GM18499 (cell line): ENCODE data around the gene TNFRSF12A.

ENCODE experiments used
- ATAC-seq: cut with Tn5 transposase; IDR thresholded peaks from one replicate; pipeline ENCODE4 v1.9.1; 2021; ENCODE audit warnings: moderate number of reproducible peaks; ENCODE audit not compliant: insufficient read depth, unreplicated experiment

Gene TNFRSF12A

DNA sequence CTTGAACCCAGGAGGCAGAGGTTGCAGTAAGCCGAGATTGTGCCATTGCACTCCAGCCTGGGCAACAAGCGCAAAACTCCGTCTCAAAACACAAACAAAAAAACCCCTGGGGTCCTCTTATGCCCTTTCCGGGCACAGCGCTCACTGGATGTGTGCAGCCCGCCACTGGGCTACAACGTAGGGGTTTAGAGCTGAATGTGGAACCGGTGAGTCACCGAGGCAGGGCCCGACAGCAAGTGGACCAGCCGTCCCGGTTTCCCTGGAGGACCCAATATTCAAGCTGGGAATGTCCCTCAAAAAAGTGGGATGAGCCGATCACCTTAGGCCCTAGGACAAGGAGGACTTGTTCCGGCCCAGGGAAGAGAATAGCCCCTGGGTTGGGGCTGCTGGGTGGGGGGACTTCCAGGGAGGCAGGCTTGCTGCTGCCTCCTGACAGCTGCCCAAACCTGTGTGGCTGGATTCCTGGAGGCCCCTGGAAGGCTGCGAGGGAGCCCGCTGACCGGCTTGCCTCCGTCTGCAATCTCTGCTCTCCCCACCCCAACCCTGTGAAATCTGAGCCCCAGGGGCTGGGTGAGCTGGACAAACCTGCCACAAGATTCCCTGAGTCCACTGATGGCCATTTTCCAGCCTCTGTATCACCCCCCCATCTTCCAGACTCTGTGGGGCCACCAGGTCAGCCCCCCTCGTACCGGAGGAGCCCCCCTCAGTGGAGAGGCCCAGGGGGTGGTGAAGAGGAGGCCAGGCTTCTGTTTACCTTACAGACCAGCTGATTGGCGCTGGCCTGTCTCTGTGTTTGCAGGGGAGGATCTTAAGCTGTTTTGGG is 10.4 kb upstream of the TNFRSF12A start:
- no peak for ATAC-seq

DNA sequence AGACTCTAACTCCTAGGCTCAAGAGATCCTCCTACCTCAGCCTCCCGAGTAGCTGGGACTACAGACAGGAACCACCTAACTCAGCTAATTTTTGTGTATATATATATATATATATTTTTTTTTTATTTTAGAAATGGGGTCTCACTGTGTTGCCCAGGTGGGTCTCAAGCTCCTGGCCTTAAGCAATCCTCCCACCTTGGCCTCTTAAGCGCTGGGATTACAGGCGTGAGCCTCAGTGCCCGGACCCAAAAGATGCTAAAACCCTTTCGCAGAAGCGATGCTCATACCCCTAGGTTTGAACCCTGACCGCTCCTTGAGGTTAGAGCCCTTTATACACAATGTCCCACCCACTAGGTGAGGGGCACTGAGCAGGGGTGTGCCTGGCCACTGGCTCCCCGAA is 9.7 kb upstream of the TNFRSF12A start:
- ATAC-seq = no peak

DNA sequence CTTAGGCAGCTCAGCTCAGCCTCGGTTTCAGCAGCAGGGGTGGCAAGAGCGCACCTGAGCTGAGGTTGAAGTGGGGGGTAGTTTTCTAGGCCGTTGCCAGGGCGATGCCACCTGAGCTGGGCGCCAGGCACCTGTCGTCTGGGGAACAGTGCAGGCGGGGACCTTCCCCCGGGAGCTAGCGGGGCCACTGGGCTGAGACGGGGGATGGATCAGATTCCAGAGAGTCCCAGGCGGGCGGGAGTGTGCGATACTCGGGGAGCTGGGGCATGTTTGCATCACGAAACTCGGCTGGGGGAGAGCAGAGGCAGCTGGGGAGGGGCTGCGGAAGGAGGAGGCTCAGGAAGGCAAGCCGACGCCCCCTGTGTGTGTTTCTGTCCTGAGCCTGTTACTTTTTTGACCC is 7.9 kb upstream of the TNFRSF12A start:
- no peak for ATAC-seq

DNA sequence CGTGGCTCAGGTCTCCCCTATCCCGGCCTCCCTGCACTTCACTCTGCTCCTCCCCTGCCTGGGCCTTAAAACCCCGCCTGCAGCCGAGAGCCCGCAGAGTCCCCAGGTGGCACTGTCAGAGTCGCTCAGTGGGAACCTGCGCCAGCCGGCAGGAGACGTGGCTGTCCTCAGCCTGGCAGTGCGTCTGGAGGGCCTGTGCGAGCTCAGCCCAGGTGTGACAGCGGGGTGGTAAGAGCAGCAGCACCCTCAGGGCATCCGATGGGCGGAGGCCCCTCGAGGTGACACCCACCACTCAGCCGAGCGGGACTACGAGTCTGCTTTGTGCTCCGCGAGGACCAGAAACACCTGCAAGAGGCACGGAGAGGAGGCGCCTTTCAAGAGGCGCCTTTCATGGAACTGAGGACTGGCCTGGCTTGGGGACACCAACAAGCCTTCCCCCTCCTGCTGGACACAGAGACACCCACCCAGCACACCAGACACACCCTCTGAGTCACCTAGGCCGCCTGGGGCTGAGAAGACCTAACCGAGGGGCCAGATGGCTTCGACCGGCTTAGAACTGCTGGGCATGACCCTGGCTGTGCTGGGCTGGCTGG is 7.2 kb upstream of the TNFRSF12A start, which contains the start of gene CLDN9:
Gene CLDN9, plus strand, starts transcription at position 96 of the 593 bp plus-strand sequence. Its CDS starts 440 bp downstream, at position 536.
- ATAC-seq = no peak

DNA sequence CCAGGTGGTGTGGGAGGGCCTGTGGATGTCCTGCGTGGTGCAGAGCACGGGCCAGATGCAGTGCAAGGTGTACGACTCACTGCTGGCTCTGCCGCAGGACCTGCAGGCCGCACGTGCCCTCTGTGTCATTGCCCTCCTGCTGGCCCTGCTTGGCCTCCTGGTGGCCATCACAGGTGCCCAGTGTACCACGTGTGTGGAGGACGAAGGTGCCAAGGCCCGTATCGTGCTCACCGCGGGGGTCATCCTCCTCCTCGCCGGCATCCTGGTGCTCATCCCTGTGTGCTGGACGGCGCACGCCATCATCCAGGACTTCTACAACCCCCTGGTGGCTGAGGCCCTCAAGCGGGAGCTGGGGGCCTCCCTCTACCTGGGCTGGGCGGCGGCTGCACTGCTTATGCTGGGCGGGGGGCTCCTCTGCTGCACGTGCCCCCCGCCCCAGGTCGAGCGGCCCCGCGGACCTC is 6.6 kb upstream of the TNFRSF12A start:
- ATAC-seq = no peak

DNA sequence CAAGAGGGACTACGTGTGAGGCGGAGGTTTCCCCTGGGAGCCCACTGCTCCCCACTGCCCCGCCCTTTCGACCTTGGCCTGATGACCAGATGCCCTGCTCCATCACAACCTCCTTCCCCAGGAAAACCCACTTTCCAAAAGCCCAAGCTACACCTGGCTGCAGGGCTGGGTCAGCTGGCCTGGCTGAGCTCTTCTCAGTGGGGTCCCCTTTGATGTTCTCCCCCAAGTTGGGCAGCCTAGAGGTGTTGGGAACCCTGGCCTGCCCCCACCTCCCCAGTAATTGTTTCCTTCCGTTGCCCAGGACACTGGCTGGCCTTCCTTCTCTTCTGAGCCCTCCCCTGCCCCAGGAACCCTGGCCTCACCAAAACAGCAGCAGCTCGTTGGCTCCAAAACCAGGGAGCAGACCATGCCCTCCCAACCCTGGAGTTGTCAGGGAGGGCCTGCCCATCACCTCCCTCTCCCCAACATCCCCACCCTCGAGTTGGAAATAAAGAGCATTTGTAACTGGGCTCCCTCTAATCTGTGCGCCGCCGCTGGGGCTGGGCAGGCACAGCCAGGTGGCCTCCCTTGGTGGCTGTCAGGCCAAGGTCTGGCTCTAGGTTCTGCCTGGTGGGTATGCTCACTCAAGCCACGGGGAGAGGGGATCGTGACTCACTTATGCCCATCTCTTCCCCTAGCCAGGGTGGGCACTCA is 6.0 kb upstream of the TNFRSF12A start:
- no peak for ATAC-seq

DNA sequence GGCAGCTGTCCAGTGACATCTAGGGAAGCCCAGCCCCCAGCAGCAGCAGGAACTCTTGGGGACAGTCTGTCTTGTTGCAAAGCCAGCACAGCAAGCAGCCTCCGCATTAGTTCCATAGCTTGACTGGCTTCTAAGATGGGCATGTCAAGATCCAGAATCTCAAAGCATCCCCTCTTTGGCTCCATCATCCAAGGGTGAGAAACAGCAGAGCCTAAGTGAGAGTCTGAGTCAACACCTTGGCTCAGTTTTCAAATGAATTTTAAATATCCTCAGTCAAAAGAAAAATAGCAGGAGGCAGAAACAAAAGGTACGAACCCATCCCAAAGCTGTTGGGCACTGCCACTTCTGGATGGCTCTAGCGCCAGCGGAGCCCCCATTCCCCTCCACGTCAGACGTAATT is 5.2 kb upstream of the TNFRSF12A start:
- no peak for ATAC-seq

DNA sequence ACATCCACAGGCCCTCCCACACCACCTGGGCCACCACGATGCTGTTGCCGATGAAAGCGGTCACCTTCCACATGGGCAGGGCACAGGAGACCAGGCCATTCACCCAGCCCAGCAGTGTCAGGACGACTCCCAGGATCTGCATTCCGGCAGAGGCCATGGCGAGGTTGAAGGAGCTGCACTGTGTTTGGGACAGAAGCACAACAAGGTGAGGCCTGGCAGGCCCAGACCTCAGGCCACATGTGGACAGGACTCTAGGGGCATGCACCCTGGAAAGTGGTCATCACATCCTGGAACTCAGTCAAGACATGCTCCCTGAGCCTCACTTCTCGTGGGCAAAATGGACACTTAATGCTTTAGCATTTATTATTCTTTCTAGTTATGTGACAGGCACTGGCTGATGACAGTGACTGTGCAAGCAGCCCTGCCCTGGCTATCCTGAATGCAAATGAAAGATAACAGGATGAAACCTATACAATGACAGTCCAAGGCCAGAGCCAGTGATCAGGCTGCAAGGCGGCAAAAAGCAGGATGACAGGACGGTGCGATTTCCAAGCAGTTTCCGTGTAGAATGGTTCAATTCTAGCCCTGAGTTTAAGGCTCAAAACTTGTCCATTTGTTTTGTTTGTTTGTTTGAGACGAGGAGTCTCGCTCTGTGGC is 4.2 kb upstream of the TNFRSF12A start:
- ATAC-seq = no peak

DNA sequence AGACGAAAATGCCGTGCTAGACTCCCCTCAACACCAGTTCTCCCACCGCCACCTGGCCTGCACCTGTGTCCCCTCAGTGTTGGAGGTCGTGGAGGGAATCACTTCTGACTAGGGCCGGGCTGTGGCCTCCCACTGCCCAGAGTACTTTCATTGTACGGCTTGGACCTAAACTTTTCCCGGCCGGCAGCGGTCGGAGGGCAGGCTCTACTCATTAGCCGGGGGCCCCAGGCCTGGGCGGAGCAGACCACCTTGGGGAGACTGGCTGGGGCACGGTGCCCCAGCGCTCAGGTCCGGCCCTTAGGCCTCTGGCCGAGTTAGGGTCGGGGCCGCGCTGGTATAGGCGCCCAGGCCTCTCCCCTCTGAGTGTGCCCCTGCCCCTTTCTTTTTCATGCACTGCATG is 2.8 kb upstream of the TNFRSF12A start:
- no peak for ATAC-seq

DNA sequence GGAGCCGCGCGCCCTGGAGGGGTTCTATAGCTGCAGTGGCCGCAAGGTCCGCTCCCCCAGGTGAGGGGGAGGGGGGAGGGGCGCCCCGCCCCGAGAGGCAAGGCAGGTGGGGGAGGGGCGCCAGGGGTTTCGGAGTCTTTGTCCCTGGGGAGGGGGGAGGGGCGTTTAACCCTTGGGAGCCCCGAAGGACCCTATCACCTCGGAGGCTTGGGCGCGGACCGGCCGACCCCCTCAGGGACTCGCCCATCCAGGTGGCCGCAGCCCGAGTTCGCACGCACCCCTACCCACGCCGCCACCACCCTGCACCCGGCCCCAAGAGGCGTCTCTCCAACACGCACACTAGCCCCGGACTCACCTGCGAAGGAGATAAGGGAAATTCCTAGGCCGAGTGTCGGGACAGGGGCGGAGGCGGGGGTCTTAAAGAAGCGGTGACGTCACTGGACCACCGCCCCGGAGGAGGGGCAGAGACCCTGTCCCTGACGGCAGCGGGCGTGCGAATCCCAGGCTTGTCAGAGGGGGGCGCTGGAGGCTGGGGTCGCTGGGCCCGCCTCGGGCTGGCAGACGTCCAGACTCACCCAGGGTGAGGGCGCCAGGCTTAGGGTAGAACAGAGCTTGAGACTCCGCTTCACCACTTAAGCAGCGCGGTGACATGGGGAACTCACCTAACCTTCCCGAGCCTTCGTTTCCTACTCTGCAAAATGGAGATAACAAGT is 2.2 kb upstream of the TNFRSF12A start, which contains the start of gene CLDN6:
Gene CLDN6, minus strand, starts transcription at position 390 of the 713 bp plus-strand sequence. CDS start 2,162 bp downstream, outside the sequence.
- ATAC-seq = no peak

DNA sequence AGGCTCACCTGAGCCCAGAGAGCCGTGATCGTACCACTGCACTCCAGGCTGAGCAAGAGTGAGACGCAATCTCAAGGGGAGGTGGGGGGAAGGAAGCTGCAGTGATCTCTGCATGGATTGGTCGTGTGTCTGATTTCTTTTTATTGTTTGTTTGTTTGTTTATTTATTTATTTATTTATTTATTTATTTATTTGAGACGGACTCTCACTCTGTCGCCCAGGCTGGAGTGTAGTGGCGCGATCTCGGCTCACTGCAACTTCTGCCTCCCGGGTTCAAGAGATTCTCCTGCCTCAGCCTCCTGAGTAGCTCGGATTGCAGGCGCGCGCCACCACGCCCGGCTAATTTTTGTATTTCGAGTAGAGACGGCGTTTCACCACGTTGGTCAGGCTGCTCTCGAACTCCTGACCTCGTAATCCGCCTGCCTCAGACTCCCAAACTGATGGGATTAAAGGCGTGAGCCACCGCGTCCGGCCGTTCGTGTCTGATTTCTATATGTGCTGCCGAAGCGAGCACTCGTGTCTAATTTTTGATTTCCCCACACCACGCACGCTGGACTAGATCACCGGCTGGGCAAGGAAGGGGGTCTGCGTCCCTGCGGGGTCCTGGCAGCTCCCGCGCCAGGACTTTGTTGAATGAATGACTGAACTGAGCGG is 448 bp upstream of the TNFRSF12A start:
- ATAC-seq = no peak

DNA sequence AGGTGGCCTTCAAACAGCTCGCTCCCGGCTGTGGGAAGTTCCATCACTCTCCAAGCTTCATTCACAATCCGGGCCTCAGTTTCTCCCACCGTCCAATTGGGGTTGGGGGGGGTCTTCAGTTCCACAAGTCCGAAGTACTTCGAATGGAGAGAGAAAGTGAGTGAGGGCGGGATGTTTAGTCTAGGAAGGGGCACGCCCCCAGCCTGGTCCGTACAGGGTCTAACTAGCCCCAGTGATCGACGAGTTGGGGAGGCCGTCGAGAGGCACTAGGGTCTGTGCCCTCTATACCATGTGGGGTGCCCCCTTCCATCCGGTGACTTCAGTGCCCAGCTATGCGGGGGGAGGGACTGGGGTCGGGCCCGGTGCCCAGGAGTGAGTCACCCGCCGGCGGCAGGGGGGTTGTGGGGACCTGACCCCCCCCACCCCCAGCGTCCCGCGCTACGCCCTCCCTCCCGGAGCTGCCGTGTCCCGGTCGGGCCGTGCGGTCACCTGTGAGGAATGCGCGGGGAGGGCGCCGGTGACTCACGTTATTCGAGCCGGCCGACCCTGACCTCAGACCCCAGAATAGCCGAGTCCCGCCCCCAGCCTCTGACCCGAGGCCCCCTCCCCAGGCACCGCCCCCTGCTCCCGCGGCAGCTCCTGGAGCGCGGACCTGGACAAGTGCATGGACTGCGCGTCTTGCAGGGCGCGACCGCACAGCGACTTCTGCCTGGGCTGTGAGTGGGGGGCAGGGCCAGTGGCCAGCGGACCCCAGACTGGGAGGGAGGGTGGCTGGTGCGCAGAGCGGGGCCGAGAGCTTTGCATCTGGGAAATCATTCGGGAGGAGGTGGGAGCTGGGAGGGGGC is 658 bp downstream of the TNFRSF12A start:
- ATAC-seq = no peak

DNA sequence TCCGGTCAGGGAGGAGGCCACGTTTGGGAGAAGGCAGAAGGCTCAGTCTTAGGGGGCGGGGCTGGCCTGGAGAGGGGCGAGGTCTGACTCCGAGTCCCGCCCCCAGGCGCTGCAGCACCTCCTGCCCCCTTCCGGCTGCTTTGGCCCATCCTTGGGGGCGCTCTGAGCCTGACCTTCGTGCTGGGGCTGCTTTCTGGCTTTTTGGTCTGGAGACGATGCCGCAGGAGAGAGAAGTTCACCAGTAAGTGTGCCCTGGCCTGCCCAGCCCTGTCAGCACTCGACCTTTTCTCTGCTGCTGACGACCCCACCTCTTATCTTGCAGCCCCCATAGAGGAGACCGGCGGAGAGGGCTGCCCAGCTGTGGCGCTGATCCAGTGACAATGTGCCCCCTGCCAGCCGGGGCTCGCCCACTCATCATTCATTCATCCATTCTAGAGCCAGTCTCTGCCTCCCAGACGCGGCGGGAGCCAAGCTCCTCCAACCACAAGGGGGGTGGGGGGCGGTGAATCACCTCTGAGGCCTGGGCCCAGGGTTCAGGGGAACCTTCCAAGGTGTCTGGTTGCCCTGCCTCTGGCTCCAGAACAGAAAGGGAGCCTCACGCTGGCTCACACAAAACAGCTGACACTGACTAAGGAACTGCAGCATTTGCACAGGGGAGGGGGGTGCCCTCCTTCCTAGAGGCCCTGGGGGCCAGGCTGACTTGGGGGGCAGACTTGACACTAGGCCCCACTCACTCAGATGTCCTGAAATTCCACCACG is 1.5 kb downstream of the TNFRSF12A start:
- ATAC-seq = no peak

DNA sequence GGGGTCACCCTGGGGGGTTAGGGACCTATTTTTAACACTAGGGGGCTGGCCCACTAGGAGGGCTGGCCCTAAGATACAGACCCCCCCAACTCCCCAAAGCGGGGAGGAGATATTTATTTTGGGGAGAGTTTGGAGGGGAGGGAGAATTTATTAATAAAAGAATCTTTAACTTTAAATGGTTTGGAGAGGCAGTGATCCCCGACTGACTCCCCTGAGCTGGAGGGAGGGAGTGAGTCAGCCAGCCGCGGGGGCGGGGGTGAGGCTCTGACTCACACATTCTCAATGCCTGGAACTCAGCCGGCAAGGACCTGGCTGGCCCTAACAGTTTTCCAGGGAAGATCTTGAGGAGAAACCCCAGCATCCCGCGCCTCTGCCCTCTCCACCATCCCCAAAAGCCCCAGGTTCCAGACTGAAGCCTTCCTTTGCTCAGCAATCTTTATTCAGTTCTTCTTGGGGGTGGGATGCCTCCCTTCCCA is 2.1 kb downstream of the TNFRSF12A start:
- no peak for ATAC-seq

DNA sequence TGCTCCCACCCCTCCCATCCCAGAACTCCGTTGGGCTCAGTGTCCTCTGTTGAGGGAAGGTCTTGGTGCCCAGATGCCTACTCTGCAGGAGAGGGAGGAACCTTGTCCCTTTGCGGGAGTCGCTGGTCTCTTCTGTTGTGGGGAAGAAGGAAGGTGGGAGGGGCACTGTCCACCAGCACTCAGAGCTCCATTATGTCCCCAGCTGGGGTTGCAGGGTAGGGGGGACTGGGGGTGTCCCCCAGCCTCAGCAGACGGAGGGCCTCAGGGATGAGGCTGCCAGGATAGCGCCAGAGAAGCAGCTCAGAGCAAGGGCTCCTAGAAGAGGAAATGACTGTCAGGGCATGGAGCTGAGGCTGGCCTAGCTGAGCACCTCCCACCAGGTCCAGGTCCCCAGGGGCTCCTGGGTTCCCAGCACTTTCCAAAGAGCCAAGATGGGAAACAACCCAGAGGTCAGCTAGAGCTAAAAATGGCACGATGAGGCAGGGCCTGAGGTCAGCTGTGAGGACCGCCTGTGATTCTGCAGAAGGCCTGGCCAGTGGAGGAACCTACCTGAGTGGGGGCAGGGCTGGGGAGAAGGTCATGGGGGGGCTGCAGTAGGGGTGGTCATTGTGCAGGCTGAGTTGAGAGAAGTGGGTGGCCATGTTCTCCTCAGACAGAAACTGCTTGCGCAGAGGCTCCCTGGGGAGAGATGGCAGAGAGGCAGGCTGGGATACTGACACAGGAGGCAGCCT is 2.7 kb downstream of the TNFRSF12A start:
- ATAC-seq = no peak

DNA sequence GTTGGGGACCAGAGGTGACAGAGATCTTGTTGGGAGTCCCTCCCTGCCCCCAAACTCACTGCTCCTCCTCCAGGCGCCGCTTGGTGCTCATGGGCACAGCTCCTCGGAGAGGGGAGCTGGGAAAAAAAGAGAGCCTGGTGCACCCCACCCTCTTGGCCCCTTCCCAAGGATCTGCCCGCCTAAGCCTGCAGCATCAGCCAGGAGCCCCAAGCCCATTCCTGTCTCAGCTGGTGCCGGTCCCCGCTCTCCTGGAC is 3.2 kb downstream of the TNFRSF12A start:
- no peak for ATAC-seq
